ENCODE results near the gene AGFG1.

AGFG1 gene

GRCh38 chr2:227485429-227485828, 13.5 kb downstream of the AGFG1 start:
- TF ChIP-seq POLR2AphosphoS5 (IDR thresholded peaks at IDR 0.05; ENCODE audit: low read depth): no peak
- H3K27ac ChIP-seq (replicated peaks): no peak overlapping the region
- no peaks in the 10 kb centered on the region for H3K27me3 ChIP-seq (ENCODE audit: insufficient read depth, poor library complexity, severe bottlenecking)
- no peak for DNase-seq (ENCODE audit: low read depth in 1 of 2, low spot score in 1 of 2)
- no peak overlapping the region for H3K4me3 ChIP-seq (replicated peaks; ENCODE audit: insufficient read depth, low read length)

DNA sequence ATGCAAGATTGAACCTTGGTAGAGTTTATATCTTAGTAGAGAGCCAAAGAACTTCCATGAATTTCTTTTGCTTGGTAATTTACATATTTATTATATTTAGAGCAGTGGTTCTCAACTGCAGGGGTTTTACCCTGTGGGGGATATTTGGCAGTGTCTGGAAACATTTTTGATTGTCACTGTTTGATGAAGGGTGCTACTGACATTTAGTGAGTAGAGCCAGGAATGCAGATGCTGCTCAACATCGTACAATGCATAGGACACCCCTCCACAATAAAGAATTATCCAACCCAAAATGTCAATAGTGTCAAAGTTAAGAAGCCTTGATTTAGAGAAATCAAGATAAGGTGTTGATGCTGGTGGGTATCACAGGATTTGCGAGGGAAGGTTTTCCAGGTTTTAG, 14.7 kb downstream of the AGFG1 start:
- no peak for DNase-seq (ENCODE audit: low read depth in 1 of 2, low spot score in 1 of 2)
- H3K27ac ChIP-seq (replicated peaks): no peak overlapping the region
- no peaks in the 10 kb centered on the region for H3K27me3 ChIP-seq (ENCODE audit: insufficient read depth, poor library complexity, severe bottlenecking)
- no peak overlapping the region for H3K4me3 ChIP-seq (replicated peaks; ENCODE audit: insufficient read depth, low read length)
- TF ChIP-seq, protein P1, sequence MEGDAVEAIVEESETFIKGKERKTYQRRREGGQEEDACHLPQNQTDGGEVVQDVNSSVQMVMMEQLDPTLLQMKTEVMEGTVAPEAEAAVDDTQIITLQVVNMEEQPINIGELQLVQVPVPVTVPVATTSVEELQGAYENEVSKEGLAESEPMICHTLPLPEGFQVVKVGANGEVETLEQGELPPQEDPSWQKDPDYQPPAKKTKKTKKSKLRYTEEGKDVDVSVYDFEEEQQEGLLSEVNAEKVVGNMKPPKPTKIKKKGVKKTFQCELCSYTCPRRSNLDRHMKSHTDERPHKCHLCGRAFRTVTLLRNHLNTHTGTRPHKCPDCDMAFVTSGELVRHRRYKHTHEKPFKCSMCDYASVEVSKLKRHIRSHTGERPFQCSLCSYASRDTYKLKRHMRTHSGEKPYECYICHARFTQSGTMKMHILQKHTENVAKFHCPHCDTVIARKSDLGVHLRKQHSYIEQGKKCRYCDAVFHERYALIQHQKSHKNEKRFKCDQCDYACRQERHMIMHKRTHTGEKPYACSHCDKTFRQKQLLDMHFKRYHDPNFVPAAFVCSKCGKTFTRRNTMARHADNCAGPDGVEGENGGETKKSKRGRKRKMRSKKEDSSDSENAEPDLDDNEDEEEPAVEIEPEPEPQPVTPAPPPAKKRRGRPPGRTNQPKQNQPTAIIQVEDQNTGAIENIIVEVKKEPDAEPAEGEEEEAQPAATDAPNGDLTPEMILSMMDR (IDR thresholded peaks at IDR 0.05; ENCODE audit: insufficient read depth, low read length): no peak
- TF ChIP-seq GABPA (IDR thresholded peaks at IDR 0.05; ENCODE audit: low read depth) (no peak), POLR2AphosphoS5 (IDR thresholded peaks at IDR 0.05; ENCODE audit: low read depth) (no peak), SPI1 (IDR thresholded peaks at IDR 0.05; ENCODE audit: borderline replicate concordance, low read depth) (no peak)
- TF ChIP-seq, protein P2, sequence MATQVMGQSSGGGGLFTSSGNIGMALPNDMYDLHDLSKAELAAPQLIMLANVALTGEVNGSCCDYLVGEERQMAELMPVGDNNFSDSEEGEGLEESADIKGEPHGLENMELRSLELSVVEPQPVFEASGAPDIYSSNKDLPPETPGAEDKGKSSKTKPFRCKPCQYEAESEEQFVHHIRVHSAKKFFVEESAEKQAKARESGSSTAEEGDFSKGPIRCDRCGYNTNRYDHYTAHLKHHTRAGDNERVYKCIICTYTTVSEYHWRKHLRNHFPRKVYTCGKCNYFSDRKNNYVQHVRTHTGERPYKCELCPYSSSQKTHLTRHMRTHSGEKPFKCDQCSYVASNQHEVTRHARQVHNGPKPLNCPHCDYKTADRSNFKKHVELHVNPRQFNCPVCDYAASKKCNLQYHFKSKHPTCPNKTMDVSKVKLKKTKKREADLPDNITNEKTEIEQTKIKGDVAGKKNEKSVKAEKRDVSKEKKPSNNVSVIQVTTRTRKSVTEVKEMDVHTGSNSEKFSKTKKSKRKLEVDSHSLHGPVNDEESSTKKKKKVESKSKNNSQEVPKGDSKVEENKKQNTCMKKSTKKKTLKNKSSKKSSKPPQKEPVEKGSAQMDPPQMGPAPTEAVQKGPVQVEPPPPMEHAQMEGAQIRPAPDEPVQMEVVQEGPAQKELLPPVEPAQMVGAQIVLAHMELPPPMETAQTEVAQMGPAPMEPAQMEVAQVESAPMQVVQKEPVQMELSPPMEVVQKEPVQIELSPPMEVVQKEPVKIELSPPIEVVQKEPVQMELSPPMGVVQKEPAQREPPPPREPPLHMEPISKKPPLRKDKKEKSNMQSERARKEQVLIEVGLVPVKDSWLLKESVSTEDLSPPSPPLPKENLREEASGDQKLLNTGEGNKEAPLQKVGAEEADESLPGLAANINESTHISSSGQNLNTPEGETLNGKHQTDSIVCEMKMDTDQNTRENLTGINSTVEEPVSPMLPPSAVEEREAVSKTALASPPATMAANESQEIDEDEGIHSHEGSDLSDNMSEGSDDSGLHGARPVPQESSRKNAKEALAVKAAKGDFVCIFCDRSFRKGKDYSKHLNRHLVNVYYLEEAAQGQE (IDR thresholded peaks at IDR 0.05; ENCODE audit: insufficient replicate concordance, low read depth): no peak

DNA sequence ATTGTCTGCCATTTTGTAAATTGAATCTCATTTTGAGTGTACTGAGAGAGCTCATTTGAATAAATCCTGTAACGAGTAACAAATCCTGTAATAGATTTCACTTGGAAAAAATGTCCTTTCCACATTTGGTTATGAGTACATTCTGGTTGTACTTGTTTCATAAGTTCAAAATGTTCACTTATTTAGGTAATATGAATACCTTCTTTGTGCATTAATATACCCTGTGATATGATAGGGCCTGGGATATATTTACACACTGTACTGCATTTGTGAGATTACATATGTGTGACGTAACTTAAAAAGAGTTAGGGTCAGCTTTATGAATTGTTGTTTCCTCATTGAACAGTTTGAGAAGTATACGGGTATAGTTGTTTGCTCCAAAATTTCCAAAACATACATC, 16.1 kb downstream of the AGFG1 start:
- TF ChIP-seq SPI1 (IDR thresholded peaks at IDR 0.05; ENCODE audit: borderline replicate concordance, low read depth): no peak
- TF ChIP-seq, protein P2 (IDR thresholded peaks at IDR 0.05; ENCODE audit: insufficient replicate concordance, low read depth): no peak
- TF ChIP-seq GABPA (IDR thresholded peaks at IDR 0.05; ENCODE audit: low read depth): no peak
- TF ChIP-seq, protein P1 (IDR thresholded peaks at IDR 0.05; ENCODE audit: insufficient read depth, low read length): no peak
- no peak for TF ChIP-seq POLR2AphosphoS5 (IDR thresholded peaks at IDR 0.05; ENCODE audit: low read depth)
- no peaks in the 10 kb centered on the region for H3K27me3 ChIP-seq (ENCODE audit: insufficient read depth, poor library complexity, severe bottlenecking)
- no peak overlapping the region for H3K27ac ChIP-seq (replicated peaks)
- no peak overlapping the region for H3K4me3 ChIP-seq (replicated peaks; ENCODE audit: insufficient read depth, low read length)
- no peak for DNase-seq (ENCODE audit: low read depth in 1 of 2, low spot score in 1 of 2)

- H3K27me3 ChIP-seq (ENCODE audit: insufficient read depth, poor library complexity, severe bottlenecking): no peaks in the 10 kb centered on the region
- DNase-seq (ENCODE audit: low read depth in 1 of 2, low spot score in 1 of 2): no peak
Measured at GRCh38 chr2:227491386-227491785, 19.4 kb downstream of the AGFG1 start.

More at GRCh38 chr2:227491386-227491785, 19.4 kb downstream of the AGFG1 start:
- no peak overlapping the region for H3K4me3 ChIP-seq (replicated peaks; ENCODE audit: insufficient read depth, low read length)
- no peak overlapping the region for H3K27ac ChIP-seq (replicated peaks)
- TF ChIP-seq GABPA (IDR thresholded peaks at IDR 0.05; ENCODE audit: low read depth) (no peak), SPI1 (IDR thresholded peaks at IDR 0.05; ENCODE audit: borderline replicate concordance, low read depth) (no peak), POLR2AphosphoS5 (IDR thresholded peaks at IDR 0.05; ENCODE audit: low read depth) (no peak)
- TF ChIP-seq, protein P1 (IDR thresholded peaks at IDR 0.05; ENCODE audit: insufficient read depth, low read length): no peak
- TF ChIP-seq, protein P2 (IDR thresholded peaks at IDR 0.05; ENCODE audit: insufficient replicate concordance, low read depth): no peak
